ENCODE measurements around the gene MYBBP1A.

- TF ChIP-seq MLX (CRISPR knock-in tag; IDR thresholded peaks at IDR 0.05) (0 out of 2 replicates have a peak, but pooled peaks have one; percentile 45), USF2 (CRISPR knock-in tag; IDR thresholded peaks at IDR 0.05) (no peak), CTCF (IDR thresholded peaks at IDR 0.05) (peak; percentile 55)
Measured at GRCh38 chr17:4594931-4595684, 39.9 kb upstream of the MYBBP1A start.
